Stimulated activated CD8-positive, alpha-beta memory T cell treated with anti-CD3 and anti-CD28 coated beads, Interleukin-7, amount 100 ng/mL, for 48 hours (primary cell): ENCODE data around the gene ZSCAN5A.
"Not testable (repeated sequence)": the region's sequence is repeated elsewhere in the genome, so short reads cannot be mapped to it uniquely, and the experiment has no call there.

Experiments used
- DNase-seq, 2 donors: peaks; one replicate each; pipeline ENCODE4 v3.0.0-alpha.2; 2020; ENCODE audit warnings: low read depth in 1 of 2; ENCODE audit errors: extremely low read depth in 1 of 2

The ZSCAN5A gene

DNA sequence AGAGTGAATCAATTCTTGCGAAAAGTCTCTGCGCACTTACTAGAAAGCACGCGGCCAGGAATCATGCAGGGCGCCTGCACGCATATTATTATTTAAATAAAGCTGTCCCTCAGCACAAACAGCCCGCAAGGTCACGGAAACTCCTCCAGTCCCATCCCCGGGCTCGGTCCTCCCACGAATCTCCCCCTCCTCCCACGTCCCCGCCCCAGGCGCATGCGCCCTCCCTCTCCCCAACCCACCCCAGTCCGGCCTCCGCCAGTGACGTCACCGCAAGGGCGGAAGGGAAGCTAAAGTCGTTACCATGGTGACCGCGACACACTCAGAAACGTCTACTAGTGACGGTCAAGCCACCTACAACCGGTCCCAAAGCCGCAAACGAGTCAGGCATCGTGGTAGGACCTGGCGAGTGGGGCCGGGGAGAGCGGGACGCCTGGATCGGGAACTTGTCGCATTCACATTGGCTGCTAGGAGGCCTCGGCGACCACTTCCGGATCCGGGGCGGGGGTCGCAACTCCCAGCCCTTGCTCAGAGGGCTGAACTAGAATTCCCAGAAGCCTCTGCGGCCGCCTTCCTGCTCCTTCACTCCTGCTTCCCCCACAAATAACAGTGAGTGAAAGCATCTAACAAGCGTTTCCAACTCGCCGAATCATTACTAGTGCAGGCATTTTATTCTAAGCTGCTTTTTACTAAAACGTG is at the start of gene ZSCAN5A:
ZSCAN5A (minus strand) TSS at position 459 of the 696 bp plus-strand sequence. CDS start 89,793 bp downstream, outside the sequence.
- peak; percentile 91 to 94 for DNase-seq

DNA sequence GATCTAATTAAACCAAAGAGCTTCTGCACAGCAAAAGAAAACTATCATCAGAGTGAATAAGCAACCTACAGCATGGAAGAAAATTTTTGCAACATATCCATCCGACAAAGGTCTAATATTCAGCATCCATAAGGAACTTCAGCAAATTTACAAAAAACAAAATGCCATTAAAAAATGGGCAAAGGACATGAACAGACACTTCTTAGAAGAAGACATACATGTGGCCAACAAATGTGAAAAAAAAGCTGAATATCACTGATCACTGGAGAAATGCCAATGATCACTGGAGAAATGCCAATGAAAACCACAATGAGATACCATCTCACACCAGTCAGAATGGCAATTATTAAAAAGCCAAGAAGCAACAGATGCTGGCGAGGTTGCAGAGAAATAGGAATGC is 46.2 kb upstream of the ZSCAN5A start:
- no peak for DNase-seq

DNA sequence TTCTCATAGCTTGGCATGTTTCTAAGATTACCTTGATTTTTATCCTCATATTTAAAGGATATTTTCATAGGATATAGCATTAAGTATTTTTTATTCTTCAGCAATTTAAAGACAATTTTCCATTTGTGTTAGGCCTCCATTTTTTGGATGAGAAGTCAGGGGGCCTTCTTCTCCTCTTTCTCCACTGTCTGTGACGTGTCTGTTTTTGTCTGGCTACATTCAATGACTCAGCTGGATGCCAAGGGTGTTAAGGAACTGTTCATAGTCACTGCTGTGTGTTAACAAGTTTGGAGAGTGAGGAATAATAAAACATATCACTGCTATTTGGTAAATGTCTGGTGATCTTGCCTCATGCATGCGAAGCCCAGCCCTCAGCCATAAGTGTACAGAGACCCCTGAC is 42.3 kb upstream of the ZSCAN5A start:
- DNase-seq: no peak

DNA sequence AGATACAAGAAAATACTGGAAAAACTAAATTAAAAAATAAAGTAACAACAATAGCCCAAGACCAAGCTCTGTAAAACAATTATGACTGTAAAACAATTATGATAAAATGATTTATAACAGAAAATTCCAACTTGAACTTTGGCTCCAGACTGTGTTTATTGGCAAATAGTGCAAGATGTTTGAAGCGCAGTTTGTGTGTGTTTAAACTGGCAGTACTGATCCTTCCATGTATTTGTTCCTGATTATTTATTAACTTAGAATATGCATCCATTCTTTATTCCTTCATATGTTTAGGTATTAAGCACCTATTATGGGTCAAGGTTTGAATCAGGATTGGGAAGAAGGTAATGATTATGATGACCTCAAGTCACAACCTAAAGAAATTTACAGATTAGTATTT is 40.9 kb upstream of the ZSCAN5A start:
- DNase-seq: no peak

DNA sequence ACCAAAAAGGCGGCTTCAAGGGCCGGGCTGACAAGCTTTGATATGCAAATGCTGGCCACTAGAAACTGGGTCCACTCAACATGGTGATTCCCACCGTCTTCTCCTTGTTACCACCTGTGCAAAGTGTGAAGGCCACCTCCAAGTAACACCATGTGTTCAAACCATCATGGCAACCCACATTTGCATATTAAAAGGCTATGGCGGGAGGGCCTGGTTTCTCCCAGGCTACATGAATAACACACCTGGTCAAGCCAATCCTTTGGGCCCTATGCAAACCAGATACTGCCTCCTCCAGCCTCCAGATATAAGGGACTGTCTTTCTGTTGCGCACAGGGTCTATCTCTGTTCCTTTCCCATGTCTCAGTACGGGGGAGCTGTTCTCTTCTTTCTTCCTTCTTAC is 36.6 kb upstream of the ZSCAN5A start:
- no peak for DNase-seq

- DNase-seq: peak in 1 of 2 donors; percentile 20
Measured at GRCh38 chr19:56350416-56351045, 35.9 kb upstream of the ZSCAN5A start.

DNA sequence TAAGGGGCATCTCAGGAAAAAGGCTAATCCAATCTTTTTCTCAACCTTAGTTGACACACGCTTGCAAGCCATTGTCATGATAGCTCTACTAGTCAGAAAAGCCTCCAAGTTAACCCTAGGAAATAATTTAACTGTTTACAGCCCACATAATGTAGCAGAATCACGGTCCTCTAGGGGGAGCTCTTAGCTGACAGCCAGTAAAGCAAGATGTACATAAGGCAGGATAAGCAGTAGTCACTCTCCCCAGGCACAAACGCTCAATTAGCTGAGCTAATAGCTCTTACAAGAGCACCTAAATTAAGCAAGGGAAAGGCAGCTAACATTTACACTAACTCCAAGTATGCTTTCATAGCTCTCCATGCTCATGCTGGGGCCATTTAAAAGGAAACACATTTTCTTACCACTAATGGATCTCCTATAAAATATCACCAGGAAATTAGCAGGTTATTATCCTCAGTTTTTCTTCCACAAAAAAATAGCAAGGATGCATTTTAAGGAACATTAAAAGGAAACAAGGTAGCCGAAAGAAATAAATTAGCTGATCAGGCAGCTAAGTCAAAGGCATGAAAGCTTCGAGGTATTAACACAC is 33.7 kb upstream of the ZSCAN5A start:
- DNase-seq: no peak

DNA sequence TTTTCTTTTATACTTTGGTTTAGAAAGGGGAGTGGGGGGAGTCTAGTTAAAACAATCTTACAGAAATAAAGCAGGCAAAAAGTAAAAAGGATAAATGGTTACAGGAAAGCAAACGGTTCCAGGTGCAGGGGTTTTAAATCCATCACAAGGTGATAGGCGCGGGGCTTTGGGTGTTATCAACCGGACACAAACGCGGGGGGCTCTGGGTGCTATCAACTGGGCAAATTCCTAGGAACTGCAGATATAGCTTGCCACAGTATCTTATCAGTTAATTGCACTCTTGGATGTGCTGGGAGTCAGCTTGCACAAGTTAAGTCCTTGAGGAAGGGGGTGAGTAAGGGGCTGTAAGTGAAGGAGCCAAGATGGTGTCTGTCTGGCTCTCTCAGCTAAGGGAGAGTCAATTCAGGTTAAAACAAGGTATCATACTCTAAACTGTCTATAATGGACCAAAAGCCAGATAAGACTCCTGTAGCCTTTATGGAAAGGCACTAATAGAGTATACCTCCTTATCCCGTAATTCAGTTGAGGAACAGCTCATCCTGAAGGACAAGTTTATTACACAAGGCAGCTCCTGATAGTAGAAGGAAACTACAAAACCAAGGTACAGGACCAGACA is 32.6 kb upstream of the ZSCAN5A start:
- DNase-seq: no peak

DNA sequence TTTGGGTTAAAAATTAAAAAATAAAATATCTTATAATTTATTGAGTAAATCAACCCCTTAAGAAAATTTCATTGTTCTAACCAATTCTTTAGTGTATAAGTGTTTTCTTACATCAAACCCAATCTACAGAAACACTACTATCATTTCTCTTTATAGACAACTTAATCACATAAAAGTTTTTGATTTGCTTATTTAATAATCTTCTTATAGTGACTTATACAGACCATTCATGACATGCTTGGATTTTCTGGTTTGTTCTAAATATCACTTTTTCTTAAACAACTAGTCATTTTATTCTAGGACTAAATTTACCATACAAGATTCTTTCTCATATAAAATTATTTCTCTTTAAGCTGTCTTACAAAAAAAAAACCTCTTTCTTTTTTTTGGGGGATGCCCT is 27.3 kb upstream of the ZSCAN5A start:
- DNase-seq: no peak

- DNase-seq: not testable (repeated sequence)
Measured at GRCh38 chr19:56339031-56339430, 24.4 kb upstream of the ZSCAN5A start.

DNA sequence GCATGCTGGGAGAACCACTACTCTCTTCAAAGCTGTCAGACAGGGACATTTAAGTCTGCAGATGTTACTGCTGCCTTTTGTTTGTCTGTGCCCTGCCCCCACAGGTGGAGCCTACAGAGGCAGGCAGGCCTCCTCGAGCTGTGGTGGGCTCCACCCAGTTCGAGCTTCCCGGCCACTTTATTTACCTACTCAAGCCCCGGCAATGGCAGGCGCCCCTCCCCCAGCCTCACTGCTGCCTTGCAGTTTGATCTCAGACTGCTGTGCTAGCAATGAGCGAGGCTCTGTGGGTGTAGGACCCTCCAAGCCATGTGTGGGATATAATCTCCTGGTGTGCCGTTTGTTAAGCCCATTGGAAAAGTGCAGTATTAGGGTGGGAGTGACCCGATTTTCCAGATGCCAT is 22.4 kb upstream of the ZSCAN5A start:
- DNase-seq: not testable (repeated sequence)

DNA sequence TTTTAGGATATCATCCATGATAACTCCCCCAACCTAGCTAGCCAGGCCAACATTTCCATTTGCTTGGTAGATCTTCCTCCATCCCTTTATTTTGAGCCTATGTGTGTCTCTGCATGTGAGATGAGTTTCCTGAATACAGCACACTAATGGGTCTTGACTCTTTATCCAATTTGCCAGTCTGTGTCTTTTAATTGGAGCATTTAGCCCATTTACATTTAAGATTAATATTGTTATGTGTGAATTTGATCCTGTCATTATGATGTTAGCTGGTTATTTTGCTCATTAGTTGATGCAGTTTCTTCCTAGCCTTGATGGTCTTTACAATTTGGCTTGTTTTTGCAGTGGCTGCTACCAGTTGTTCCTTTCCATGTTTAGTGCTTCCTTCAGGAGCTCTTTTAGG is 20.7 kb upstream of the ZSCAN5A start:
- DNase-seq: not testable (repeated sequence)

GRCh38 chr19:56333506-56333905 is 18.9 kb upstream of the ZSCAN5A start:
- no peak for DNase-seq

GRCh38 chr19:56332695-56333094 is 18.1 kb upstream of the ZSCAN5A start:
- no peak for DNase-seq

- no peak for DNase-seq
Measured at GRCh38 chr19:56324436-56324835, 9.8 kb upstream of the ZSCAN5A start.

DNA sequence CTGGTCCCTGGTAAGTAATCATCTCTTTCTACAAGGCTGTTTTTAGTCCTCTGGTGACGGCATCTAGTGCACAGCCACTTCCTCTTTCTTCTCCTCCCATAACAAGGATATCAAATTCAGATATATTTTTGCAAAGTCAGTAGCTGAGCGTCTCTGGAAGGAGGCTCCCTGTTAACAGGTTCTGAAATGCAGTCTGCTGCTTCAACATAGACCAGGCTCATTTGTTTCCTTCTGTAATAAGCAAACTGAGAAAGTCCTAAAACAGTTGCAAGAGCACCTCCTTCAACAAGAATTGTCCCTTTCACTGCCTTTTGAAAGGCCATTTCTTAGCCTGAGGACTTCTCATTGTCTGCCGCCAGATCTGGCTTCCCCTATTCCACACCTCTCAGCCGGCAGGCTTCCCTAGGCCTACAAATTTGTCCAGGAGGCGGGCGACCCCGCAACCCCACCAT is 7.4 kb upstream of the ZSCAN5A start:
- DNase-seq: no peak

DNA sequence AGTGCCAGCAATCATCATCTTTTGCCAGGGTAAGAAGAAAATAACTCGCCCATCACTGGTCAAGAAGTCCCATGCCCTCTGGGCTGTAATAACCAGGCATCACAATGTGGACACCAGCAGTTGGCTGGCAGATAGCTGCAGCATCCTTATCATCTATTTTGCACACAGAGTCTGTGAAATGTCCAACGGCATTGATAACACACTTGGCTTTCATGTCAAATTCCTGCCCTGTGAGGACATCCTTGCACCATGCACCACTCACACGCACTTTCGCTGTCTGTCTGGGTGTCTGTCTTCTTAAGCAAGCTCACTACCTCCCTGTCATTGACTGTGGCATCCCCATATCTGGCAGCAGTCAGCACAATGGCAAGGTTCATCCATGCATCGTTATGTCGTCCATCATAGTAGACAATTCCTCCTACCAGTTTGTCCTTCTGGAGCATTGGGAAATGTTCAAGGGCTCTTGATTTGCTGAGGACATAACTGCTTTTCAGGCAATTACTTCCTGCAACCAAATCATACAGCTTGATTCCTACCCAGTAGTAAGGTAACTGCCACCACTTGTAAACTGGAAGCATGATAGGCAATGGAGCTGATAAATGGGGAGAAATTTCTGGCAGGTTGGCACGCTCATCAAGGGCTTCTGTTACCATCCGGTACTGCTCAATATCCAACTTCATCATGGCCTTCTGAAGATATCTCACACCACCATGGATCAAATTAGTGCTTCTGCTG is 6.8 kb upstream of the ZSCAN5A start:
- DNase-seq: no peak

GRCh38 chr19:56319991-56320390 is 5.4 kb upstream of the ZSCAN5A start:
- DNase-seq: no peak

DNA sequence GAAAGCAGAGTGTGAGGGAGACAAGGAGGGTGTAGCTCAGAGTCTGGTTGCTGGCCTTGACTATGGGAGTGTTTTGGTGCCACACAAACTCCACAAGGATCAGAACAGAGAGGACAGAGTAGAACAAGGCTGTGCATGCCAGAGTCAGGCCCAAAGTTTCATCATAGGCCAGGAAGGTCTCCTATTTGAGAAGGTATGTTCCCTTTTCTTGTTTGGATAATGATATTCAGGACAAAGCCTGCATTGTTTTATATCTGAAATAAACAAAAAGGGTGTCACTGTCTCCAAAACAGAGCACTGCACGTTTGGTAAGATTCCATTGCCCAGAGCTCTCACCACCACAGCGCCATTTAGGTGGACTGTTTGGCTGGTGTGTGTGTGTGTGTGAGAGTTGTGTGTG is 3.1 kb upstream of the ZSCAN5A start:
- no peak for DNase-seq

GRCh38 chr19:56316728-56317127 is 2.1 kb upstream of the ZSCAN5A start:
- no peak for DNase-seq
